NCI-H187 (cell line): ENCODE data around the gene B4GALNT4.
A peak's percentile ranks its signal among the peaks of the same experiment; 100 is the strongest.
"Not testable (repeated sequence)": the region's sequence is repeated elsewhere in the genome, so short reads cannot be mapped to it uniquely, and the experiment has no call there.

Source experiments
- DNase-seq, 2 experiments: peaks; one replicate each; lab custom pipeline; 2025; lab: John Stamatoyannopoulos, UW

The B4GALNT4 gene

DNA sequence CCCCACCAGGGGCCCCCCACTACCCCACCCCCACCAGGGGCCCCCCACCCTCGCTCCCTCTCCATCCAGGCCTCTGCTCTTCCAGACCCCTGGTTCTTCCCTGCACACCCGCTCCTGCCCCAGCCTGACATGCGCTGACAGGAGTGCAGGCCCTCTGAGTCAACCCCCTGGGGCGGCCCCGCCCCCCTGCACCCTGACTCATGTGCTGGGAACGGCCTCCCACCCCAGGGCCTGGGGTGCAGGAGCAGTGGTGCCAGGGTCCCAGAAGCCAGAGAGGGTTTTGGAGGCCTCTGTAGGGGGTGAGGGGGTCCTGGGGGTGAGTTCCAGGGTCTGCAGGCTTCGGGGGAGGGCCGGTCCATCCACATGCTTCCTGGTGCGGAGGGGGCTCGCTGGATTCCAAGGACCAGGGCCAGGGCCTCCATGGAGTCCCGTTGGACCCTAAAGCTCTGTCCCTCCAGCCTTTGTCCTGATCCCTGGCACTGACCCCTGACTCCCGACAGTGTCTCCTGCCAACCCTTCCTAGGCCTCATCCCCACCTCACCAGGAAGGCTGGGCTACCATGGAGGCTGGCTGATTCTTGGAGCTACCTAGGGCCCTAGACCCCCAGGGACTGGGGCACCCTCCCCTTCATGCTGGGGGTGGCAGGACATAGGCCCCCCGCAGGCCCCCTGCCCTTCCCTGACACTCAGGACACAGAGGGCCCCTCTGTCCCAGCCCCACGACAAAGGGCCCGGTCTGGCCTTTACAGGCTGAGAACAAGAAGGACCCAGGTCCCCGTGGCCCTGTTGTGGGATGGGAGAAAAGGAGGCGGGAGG, 24.1 kb downstream of the B4GALNT4 start:
- DNase-seq: no peak

- peak in 1 of 2 experiments; percentile 80 for DNase-seq
Measured at GRCh38 chr11:394034-394857, 24.9 kb downstream of the B4GALNT4 start, which contains the start of gene PKP3. Gene PKP3, plus strand, starts transcription at chr11:394209. Its CDS starts 84 bp downstream, at chr11:394293.

- DNase-seq: no peak
Measured at GRCh38 chr11:394858-395655, 25.8 kb downstream of the B4GALNT4 start.

DNA sequence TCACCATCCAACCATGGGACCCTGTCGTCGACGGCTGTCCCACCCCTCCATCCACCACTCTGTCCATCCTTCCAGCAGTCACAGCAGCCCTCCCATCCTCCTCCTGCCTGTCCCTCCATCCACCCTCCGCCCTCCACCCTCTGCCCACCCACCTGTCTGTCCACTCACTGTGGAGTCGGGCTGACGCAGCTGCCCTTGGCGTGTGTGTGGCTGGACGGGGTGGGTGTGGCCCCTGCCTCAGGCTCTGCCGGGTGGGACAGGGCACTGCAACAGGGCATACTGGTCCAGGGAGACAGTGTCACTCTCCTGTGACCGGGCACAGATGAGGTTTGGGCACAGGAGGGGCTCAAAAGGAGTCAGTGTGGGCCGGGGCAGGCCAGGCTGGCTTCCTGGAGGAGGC, 26.6 kb downstream of the B4GALNT4 start:
- no peak for DNase-seq

DNA sequence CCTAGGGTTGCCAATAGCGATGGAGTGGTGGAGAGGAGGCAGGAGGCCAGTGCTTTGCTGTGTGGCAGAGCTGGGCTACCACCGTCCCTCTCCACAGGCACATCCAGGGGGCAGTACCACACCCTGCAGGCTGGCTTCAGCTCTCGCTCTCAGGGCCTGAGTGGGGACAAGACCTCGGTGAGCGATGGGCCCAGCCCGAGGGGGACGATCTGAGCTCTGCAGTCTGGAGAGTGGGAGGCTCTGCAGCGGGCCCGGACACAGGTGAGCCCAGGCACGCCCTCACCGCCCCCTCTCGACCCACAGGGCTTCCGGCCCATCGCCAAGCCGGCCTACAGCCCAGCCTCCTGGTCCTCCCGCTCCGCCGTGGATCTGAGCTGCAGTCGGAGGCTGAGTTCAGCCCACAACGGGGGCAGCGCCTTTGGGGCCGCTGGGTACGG, 27.2 kb downstream of the B4GALNT4 start:
- no peak for DNase-seq

- no peak for DNase-seq
Measured at GRCh38 chr11:396948-397548, 27.7 kb downstream of the B4GALNT4 start.

- DNase-seq: no peak
Measured at GRCh38 chr11:398826-399225, 29.5 kb downstream of the B4GALNT4 start.

GRCh38 chr11:399731-400211, 30.5 kb downstream of the B4GALNT4 start:
- DNase-seq: no peak

GRCh38 chr11:400241-400689, 31.0 kb downstream of the B4GALNT4 start:
- DNase-seq: no peak

DNA sequence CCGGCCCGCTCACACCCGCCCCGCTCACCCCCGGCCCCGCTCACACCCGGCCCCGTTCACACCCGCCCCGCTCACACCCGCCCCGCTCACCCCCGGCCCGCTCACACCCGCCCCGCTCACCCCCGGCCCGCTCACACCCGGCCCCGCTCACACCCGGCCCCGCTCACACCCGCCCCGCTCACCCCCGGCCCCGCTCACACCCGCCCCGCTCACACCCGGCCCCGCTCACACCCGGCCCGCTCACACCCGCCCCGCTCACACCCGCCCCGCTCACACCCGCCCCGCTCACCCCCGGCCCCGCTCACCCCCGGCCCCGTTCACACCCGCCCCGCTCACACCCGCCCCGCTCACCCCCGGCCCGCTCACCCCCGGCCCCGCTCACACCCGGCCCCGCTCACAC, 31.9 kb downstream of the B4GALNT4 start:
- DNase-seq: not testable (repeated sequence)

GRCh38 chr11:403021-403760, 33.9 kb downstream of the B4GALNT4 start:
- DNase-seq: no peak

- DNase-seq: no peak
Measured at GRCh38 chr11:403761-404431, 34.6 kb downstream of the B4GALNT4 start.

- no peak for DNase-seq
Measured at GRCh38 chr11:404551-405264, 35.4 kb downstream of the B4GALNT4 start.

- DNase-seq: no peak
Measured at GRCh38 chr11:405323-405953, 36.1 kb downstream of the B4GALNT4 start.

- DNase-seq: no peak
Measured at GRCh38 chr11:405954-406795, 36.9 kb downstream of the B4GALNT4 start.

GRCh38 chr11:406796-407650, 37.7 kb downstream of the B4GALNT4 start:
- peak; percentile 38 to 89 for DNase-seq

GRCh38 chr11:407651-408123, 38.4 kb downstream of the B4GALNT4 start:
- no peak for DNase-seq
